ES-I3 (cell line): ENCODE results near the gene TEPSIN.

Experiments
- H3K36me3 ChIP-seq: 2 replicates; pipeline ENCODE4 v1.6.1; 2013; ENCODE audit warnings: mild to moderate bottlenecking, low read length, control low read depth, moderate library complexity; ENCODE audit not compliant: insufficient read depth
- H3K4me1 ChIP-seq: 2 replicates; pipeline ENCODE4 v1.6.1; 2013; ENCODE audit warnings: mild to moderate bottlenecking, control low read depth, low read length; ENCODE audit not compliant: insufficient read depth
- H3K9ac ChIP-seq: 2 replicates; pipeline ENCODE4 v1.6.1; 2013; ENCODE audit warnings: low read depth, mild to moderate bottlenecking, low read length, moderate library complexity
- H3K9me3 ChIP-seq: 2 replicates; pipeline ENCODE4 v1.6.1; 2013; ENCODE audit warnings: mild to moderate bottlenecking, low read length, moderate library complexity; ENCODE audit not compliant: control insufficient read depth, insufficient read depth

The TEPSIN gene

GRCh38 chr17:81218991-81219390 is 19.9 kb downstream of the TEPSIN start:
- no peaks in the 10 kb centered on the region for H3K36me3 ChIP-seq

GRCh38 chr17:81218459-81218858 is 20.4 kb downstream of the TEPSIN start:
- H3K36me3 ChIP-seq, result no peaks in the 10 kb centered on the region
- H3K9me3 ChIP-seq, result no peaks in the 10 kb centered on the region
- no peak overlapping the region for H3K9ac ChIP-seq

More at GRCh38 chr17:81218991-81219390, 19.9 kb downstream of the TEPSIN start:
- peaks cover 3% of the 10 kb centered on the region; the same call in 1 of the 2 replicates for H3K4me1 ChIP-seq
- no peak overlapping the region for H3K9ac ChIP-seq
- H3K9me3 ChIP-seq, result no peaks in the 10 kb centered on the region

GRCh38 chr17:81217491-81217890 is 21.4 kb downstream of the TEPSIN start:
- Histone ChIP-seq H3K9me3 (no peaks in the 10 kb centered on the region), H3K36me3 (no peaks in the 10 kb centered on the region), H3K4me1 (peaks cover 3% of the 10 kb centered on the region; the same call in 1 of the 2 replicates), H3K9ac (no peak overlapping the region)

More at GRCh38 chr17:81218459-81218858, 20.4 kb downstream of the TEPSIN start:
- peaks cover 3% of the 10 kb centered on the region; the same call in 1 of the 2 replicates for H3K4me1 ChIP-seq

GRCh38 chr17:81213978-81214377 is 24.9 kb downstream of the TEPSIN start:
- Histone ChIP-seq H3K4me1 (no peaks in the 10 kb centered on the region), H3K9ac (no peak overlapping the region), H3K36me3 (no peaks in the 10 kb centered on the region), H3K9me3 (no peaks in the 10 kb centered on the region)

GRCh38 chr17:81212365-81212764 is 26.5 kb downstream of the TEPSIN start:
- H3K4me1 ChIP-seq, result no peaks in the 10 kb centered on the region
- H3K9ac ChIP-seq, result no peak overlapping the region
- H3K9me3 ChIP-seq, result no peaks in the 10 kb centered on the region
- no peaks in the 10 kb centered on the region for H3K36me3 ChIP-seq

GRCh38 chr17:81210868-81211267 is 28.0 kb downstream of the TEPSIN start:
- no peak overlapping the region for H3K9ac ChIP-seq

GRCh38 chr17:81210466-81210865 is 28.4 kb downstream of the TEPSIN start:
- Histone ChIP-seq H3K36me3 (no peaks in the 10 kb centered on the region), H3K9ac (no peak overlapping the region), H3K4me1 (no peaks in the 10 kb centered on the region), H3K9me3 (no peaks in the 10 kb centered on the region)

More at GRCh38 chr17:81210868-81211267, 28.0 kb downstream of the TEPSIN start:
- Histone ChIP-seq H3K36me3 (no peaks in the 10 kb centered on the region), H3K4me1 (no peaks in the 10 kb centered on the region), H3K9me3 (no peaks in the 10 kb centered on the region)

- Histone ChIP-seq H3K9me3 (no peaks in the 10 kb centered on the region), H3K9ac (no peak overlapping the region), H3K4me1 (no peaks in the 10 kb centered on the region), H3K36me3 (no peaks in the 10 kb centered on the region)
Observed at GRCh38 chr17:81209141-81209540, 29.7 kb downstream of the TEPSIN start.

- no peaks in the 10 kb centered on the region for H3K9me3 ChIP-seq
- no peaks in the 10 kb centered on the region for H3K36me3 ChIP-seq
- H3K9ac ChIP-seq, result no peak overlapping the region
- H3K4me1 ChIP-seq, result no peaks in the 10 kb centered on the region
Observed at GRCh38 chr17:81208651-81209050, 30.2 kb downstream of the TEPSIN start.

- Histone ChIP-seq H3K9ac (no peak overlapping the region), H3K9me3 (no peaks in the 10 kb centered on the region), H3K4me1 (no peaks in the 10 kb centered on the region), H3K36me3 (no peaks in the 10 kb centered on the region)
Observed at GRCh38 chr17:81207610-81208581, 31.0 kb downstream of the TEPSIN start.

GRCh38 chr17:81206657-81207056 is 32.2 kb downstream of the TEPSIN start:
- no peaks in the 10 kb centered on the region for H3K36me3 ChIP-seq
- H3K9me3 ChIP-seq, result no peaks in the 10 kb centered on the region
- H3K9ac ChIP-seq, result no peak overlapping the region
- no peaks in the 10 kb centered on the region for H3K4me1 ChIP-seq

- Histone ChIP-seq H3K9ac (no peak overlapping the region), H3K9me3 (no peaks in the 10 kb centered on the region), H3K4me1 (no peaks in the 10 kb centered on the region), H3K36me3 (no peaks in the 10 kb centered on the region)
Observed at GRCh38 chr17:81206166-81206565, 32.7 kb downstream of the TEPSIN start.

GRCh38 chr17:81204578-81204977 is 34.3 kb downstream of the TEPSIN start:
- no peaks in the 10 kb centered on the region for H3K9me3 ChIP-seq
- no peaks in the 10 kb centered on the region for H3K36me3 ChIP-seq
- H3K4me1 ChIP-seq, result no peaks in the 10 kb centered on the region
- H3K9ac ChIP-seq, result no peak overlapping the region

- no peak overlapping the region for H3K9ac ChIP-seq
- H3K4me1 ChIP-seq, result no peaks in the 10 kb centered on the region
- H3K36me3 ChIP-seq, result no peaks in the 10 kb centered on the region
- no peaks in the 10 kb centered on the region for H3K9me3 ChIP-seq
Observed at GRCh38 chr17:81203136-81203535, 35.7 kb downstream of the TEPSIN start.

- Histone ChIP-seq H3K36me3 (no peaks in the 10 kb centered on the region), H3K4me1 (no peaks in the 10 kb centered on the region), H3K9me3 (no peaks in the 10 kb centered on the region), H3K9ac (no peak overlapping the region)
Observed at GRCh38 chr17:81202318-81202717, 36.5 kb downstream of the TEPSIN start.
